ENCODE data around the gene RUNDC3A. TPM values are rescaled to one million over a fixed set of nuclear protein-coding genes. Genes with fewer than 3 reads are reported as not detected.

The RUNDC3A gene
- total and polyA plus RNA-seq, 2 of the 13 experiments (the other 11 are each of a cell fraction or from before 2014, with no cell fraction given): 0.25 TPM; not detected in 1

DNA sequence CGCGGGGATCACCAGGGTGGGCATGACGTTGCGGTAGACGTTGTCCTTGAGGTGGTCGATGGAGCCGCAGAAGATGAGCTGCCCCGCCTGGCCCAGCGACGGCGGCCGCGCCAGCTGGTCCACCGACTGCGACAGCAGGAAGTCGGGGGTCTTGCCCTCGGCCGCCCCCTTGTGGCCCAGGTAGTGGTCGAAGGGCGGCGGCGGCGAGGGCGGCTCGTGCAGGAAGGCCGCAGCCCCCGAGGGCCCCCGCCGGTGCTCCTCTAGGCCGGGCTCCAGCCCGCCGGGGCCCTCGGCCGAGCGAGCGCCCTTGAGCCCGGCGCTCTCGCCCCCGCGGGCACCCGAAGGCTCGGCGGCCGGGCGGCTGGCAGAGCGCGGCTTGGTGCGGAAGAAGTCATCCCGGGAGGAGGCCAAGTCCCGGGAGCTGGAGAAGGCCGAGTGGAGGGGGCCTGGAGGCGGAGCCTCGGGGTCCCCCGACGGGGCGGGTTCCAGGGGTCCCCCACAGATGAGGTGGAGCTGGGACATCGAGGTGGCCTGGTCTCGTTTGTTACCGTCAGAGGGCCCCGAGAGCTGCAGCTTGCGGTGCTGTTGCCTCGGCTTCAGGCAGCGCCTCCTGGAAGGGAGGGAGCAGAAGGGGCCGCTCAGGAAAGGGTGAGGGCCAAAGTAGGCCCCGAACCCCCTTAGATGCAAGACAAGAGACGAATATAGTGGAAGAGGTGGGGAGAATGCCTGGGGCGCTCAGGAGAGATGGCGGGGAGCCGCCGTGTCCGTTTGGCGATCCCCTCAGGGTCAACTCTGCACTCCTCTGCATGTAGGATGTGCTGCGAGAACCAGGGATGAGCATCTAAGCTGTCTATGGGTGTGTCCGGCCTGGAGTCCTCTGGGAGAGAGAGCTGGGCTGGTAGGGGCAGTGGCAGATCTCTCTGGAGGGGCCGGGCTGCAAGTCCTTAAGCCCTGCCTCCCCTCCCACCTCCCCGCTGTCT, 46.5 kb downstream of the RUNDC3A start (continued):
- TF ChIP-seq, protein P1, sequence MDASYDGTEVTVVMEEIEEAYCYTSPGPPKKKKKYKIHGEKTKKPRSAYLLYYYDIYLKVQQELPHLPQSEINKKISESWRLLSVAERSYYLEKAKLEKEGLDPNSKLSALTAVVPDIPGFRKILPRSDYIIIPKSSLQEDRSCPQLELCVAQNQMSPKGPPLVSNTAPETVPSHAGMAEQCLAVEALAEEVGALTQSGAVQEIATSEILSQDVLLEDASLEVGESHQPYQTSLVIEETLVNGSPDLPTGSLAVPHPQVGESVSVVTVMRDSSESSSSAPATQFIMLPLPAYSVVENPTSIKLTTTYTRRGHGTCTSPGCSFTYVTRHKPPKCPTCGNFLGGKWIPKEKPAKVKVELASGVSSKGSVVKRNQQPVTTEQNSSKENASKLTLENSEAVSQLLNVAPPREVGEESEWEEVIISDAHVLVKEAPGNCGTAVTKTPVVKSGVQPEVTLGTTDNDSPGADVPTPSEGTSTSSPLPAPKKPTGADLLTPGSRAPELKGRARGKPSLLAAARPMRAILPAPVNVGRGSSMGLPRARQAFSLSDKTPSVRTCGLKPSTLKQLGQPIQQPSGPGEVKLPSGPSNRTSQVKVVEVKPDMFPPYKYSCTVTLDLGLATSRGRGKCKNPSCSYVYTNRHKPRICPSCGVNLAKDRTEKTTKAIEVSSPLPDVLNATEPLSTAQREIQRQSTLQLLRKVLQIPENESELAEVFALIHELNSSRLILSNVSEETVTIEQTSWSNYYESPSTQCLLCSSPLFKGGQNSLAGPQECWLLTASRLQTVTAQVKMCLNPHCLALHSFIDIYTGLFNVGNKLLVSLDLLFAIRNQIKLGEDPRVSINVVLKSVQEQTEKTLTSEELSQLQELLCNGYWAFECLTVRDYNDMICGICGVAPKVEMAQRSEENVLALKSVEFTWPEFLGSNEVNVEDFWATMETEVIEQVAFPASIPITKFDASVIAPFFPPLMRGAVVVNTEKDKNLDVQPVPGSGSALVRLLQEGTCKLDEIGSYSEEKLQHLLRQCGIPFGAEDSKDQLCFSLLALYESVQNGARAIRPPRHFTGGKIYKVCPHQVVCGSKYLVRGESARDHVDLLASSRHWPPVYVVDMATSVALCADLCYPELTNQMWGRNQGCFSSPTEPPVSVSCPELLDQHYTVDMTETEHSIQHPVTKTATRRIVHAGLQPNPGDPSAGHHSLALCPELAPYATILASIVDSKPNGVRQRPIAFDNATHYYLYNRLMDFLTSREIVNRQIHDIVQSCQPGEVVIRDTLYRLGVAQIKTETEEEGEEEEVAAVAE (CRISPR knock-in tag; IDR thresholded peaks at IDR 0.05; ENCODE audit: borderline replicate concordance): no peak
- TF ChIP-seq RXRB (CRISPR knock-in tag; IDR thresholded peaks at IDR 0.05; ENCODE audit: borderline replicate concordance) (0 out of 2 replicates have a peak, but pooled peaks have one; percentile 10), MTA3 (CRISPR knock-in tag; IDR thresholded peaks at IDR 0.05) (no peak), ZFYVE20 (CRISPR knock-in tag; IDR thresholded peaks at IDR 0.05; ENCODE audit: borderline replicate concordance, low read depth) (no peak), ZC3H13 (CRISPR knock-in tag; IDR thresholded peaks at IDR 0.05) (no peak), GATAD1 (CRISPR knock-in tag; IDR thresholded peaks at IDR 0.05) (0 out of 2 replicates have a peak, but pooled peaks have one; percentile 15), ZSCAN30 (CRISPR knock-in tag; IDR thresholded peaks at IDR 0.05) (no peak), ZNF546 (CRISPR knock-in tag; conservative IDR thresholded peaks at IDR 0.05) (no peak), PRPF4 (IDR thresholded peaks at IDR 0.05; ENCODE audit: low read depth, low read length, poor library complexity, severe bottlenecking) (no peak), RARG (CRISPR knock-in tag; IDR thresholded peaks at IDR 0.05; ENCODE audit: low read depth) (no peak), ZNF557 (CRISPR knock-in tag; IDR thresholded peaks at IDR 0.05) (0 out of 2 replicates have a peak, but pooled peaks have one; percentile 53)
- TF ChIP-seq, protein P2, sequence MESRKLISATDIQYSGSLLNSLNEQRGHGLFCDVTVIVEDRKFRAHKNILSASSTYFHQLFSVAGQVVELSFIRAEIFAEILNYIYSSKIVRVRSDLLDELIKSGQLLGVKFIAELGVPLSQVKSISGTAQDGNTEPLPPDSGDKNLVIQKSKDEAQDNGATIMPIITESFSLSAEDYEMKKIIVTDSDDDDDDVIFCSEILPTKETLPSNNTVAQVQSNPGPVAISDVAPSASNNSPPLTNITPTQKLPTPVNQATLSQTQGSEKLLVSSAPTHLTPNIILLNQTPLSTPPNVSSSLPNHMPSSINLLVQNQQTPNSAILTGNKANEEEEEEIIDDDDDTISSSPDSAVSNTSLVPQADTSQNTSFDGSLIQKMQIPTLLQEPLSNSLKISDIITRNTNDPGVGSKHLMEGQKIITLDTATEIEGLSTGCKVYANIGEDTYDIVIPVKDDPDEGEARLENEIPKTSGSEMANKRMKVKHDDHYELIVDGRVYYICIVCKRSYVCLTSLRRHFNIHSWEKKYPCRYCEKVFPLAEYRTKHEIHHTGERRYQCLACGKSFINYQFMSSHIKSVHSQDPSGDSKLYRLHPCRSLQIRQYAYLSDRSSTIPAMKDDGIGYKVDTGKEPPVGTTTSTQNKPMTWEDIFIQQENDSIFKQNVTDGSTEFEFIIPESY (CRISPR knock-in tag; IDR thresholded peaks at IDR 0.05): peak; percentile 81
- TF ChIP-seq, protein P3, sequence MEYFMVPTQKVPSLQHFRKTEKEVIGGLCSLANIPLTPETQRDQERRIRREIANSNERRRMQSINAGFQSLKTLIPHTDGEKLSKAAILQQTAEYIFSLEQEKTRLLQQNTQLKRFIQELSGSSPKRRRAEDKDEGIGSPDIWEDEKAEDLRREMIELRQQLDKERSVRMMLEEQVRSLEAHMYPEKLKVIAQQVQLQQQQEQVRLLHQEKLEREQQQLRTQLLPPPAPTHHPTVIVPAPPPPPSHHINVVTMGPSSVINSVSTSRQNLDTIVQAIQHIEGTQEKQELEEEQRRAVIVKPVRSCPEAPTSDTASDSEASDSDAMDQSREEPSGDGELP (IDR thresholded peaks at IDR 0.05; ENCODE audit: borderline replicate concordance, low read depth): peak; percentile 80; the same call in 1 of the 2 replicates
- TF ChIP-seq, protein P4, sequence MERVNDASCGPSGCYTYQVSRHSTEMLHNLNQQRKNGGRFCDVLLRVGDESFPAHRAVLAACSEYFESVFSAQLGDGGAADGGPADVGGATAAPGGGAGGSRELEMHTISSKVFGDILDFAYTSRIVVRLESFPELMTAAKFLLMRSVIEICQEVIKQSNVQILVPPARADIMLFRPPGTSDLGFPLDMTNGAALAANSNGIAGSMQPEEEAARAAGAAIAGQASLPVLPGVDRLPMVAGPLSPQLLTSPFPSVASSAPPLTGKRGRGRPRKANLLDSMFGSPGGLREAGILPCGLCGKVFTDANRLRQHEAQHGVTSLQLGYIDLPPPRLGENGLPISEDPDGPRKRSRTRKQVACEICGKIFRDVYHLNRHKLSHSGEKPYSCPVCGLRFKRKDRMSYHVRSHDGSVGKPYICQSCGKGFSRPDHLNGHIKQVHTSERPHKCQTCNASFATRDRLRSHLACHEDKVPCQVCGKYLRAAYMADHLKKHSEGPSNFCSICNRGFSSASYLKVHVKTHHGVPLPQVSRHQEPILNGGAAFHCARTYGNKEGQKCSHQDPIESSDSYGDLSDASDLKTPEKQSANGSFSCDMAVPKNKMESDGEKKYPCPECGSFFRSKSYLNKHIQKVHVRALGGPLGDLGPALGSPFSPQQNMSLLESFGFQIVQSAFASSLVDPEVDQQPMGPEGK (CRISPR knock-in tag; IDR thresholded peaks at IDR 0.05): peak; percentile 93
- TF ChIP-seq, protein P5, sequence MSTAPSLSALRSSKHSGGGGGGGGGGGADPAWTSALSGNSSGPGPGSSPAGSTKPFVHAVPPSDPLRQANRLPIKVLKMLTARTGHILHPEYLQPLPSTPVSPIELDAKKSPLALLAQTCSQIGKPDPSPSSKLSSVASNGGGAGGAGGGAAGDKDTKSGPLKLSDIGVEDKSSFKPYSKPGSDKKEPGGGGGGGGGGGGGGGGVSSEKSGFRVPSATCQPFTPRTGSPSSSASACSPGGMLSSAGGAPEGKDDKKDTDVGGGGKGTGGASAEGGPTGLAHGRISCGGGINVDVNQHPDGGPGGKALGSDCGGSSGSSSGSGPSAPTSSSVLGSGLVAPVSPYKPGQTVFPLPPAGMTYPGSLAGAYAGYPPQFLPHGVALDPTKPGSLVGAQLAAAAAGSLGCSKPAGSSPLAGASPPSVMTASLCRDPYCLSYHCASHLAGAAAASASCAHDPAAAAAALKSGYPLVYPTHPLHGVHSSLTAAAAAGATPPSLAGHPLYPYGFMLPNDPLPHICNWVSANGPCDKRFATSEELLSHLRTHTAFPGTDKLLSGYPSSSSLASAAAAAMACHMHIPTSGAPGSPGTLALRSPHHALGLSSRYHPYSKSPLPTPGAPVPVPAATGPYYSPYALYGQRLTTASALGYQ (CRISPR knock-in tag; IDR thresholded peaks at IDR 0.05): 0 out of 2 replicates have a peak, but pooled peaks have one; percentile 21
